ENCODE data around the gene TFF3.

TFF3 gene

DNA sequence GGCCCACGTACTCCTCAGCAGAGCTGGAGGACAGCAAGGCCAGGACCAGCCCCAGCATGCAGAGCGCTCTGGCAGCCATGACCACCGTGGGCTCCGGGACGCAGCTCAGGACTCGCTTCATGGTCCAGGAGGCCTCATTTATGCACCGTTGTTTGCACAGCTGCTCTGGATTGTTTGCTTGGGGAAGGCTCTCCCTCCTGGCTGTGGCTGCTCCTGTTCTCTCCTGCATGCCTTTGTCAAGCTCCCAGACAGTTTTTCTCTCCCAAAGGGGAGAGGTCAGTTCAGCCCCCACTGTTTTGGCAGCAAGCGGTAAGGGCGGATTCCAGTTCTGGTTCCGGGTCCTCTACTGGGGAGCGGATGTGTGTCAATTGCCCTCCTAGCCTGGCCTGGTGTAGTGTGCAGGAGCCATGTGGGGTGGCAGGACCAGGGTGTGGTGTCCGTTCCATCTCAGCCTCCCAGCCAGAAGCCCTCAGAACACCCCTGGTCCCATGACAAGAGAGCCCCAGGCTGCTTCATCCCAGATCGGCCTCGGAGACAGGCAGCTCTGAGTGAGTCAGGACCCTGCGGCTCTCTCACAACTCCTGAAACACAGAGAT is at the start of gene TFF3:
TSS of gene TFF3 (minus strand) at position 114 of the 596 bp plus-strand sequence. CDS start at position 79, 35 bp downstream.
- Histone ChIP-seq H3K4me2 (ENCODE audit: low read length) (no peak within 1 kb of the TSS), H3K4me3 (ENCODE audit: low read depth, low read length) (no peak within 1 kb of the TSS)

DNA sequence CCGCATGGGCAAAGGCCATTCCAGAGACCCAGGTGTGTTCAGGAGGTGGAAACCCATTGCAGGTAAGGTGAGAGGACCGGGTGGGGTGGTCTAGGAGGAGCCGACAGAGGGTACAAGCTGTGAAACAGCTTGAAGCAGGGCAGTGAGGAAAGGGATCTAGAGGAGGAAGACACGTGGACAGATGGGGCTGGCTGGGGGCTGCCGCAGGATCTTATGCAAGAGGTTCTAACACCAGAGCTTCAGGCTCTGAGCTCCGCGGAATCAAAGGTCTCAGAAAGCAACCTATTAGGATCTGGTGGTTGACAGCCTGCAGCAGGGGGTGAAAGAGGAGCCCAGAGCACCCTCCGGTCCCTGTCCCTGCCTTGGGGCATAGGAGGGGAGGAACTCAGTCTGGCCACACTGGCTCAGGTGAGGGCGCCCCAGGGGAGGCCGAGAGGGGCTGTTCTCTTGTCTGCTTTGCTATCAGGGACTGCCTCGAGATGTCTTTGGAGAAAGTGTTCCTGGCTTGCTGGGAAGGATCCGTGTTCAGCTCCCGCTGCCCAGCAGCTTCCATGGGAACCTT is 49.2 kb upstream of the TFF3 start:
- H3K4me2 ChIP-seq (ENCODE audit: low read length) = no peak overlapping the region
- H3K4me1 ChIP-seq = no peaks in the 10 kb centered on the region
- H3K36me3 ChIP-seq (ENCODE audit: control insufficient read depth, insufficient read depth, low read length) = no peaks in the 10 kb centered on the region
- no peak for TF ChIP-seq CTCF (IDR thresholded peaks at IDR 0.05)
- no peak overlapping the region for H3K4me3 ChIP-seq (ENCODE audit: low read depth, low read length)
- no peak overlapping the region for H3K27ac ChIP-seq
- no peaks in the 10 kb centered on the region for H3K79me2 ChIP-seq
- H3K9me3 ChIP-seq (ENCODE audit: control insufficient read depth, low read length) = no peaks in the 10 kb centered on the region
- no peaks in the 10 kb centered on the region for H3K27me3 ChIP-seq (ENCODE audit: control insufficient read depth, insufficient read depth, low read length)
- H3K9ac ChIP-seq = no peak overlapping the region
- no peak overlapping the region for H2AFZ ChIP-seq

More for the DNA sequence above, at the start of gene TFF3:
- H3K36me3 ChIP-seq (ENCODE audit: control insufficient read depth, insufficient read depth, low read length) = no peaks in the 10 kb centered on the region
- TF ChIP-seq CTCF (IDR thresholded peaks at IDR 0.05) = no peak
- no peak within 1 kb of the TSS for H3K9ac ChIP-seq
- H3K27ac ChIP-seq = no peak within 1 kb of the TSS
- H3K4me1 ChIP-seq = no peaks in the 10 kb centered on the region
- H3K27me3 ChIP-seq (ENCODE audit: control insufficient read depth, insufficient read depth, low read length) = no peaks in the 10 kb centered on the region
- no peaks in the 10 kb centered on the region for H3K9me3 ChIP-seq (ENCODE audit: control insufficient read depth, low read length)
- no peak within 1 kb of the TSS for H2AFZ ChIP-seq
- H3K79me2 ChIP-seq = no peaks in the 10 kb centered on the region

DNA sequence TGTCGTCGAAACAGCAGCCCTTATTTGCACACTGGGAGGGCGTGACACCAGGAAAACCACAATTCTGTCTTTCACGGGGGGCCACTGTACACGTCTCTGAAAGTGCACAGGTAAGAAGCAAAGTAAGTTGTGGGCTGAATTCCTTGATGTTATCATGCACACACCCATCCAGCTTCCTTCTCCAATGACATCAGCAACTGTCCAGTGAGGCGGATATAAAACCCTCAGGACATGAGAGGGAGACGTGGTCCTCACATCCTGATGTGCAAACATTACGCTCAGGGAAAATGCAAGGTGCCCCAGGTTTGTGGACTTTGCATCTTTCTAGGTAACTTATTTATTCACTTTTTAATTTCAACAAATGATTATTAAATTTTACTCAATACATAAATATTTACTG is 48.1 kb upstream of the TFF3 start:
- TF ChIP-seq CTCF (IDR thresholded peaks at IDR 0.05) = no peak
- Histone ChIP-seq H3K4me2 (ENCODE audit: low read length) (no peak overlapping the region), H2AFZ (no peak overlapping the region), H3K9me3 (ENCODE audit: control insufficient read depth, low read length) (no peaks in the 10 kb centered on the region), H3K27ac (no peak overlapping the region), H3K4me3 (ENCODE audit: low read depth, low read length) (no peak overlapping the region), H3K79me2 (no peaks in the 10 kb centered on the region), H3K9ac (no peak overlapping the region), H3K27me3 (ENCODE audit: control insufficient read depth, insufficient read depth, low read length) (no peaks in the 10 kb centered on the region), H3K36me3 (ENCODE audit: control insufficient read depth, insufficient read depth, low read length) (no peaks in the 10 kb centered on the region), H3K4me1 (no peaks in the 10 kb centered on the region)

DNA sequence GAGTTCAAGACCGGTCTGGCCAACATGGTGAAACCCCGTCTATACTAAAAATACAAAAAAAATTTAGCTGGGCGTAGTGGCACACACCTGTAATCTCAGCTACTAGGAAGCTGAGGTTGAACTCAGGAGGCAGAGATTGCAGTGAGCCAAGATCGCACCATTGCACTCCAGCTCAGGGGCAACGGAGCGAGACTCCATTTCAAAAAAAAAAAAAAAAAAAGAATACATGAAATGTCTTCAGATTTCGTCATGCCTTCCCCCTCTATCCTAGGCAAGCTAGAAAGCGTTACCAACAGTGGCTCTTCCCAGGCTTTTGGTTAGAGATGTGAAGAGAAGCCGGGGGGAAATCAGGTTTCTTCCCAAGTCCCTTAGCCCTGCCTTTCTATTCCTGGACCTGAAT is 47.5 kb upstream of the TFF3 start:
- Histone ChIP-seq H3K27ac (no peak overlapping the region), H3K9me3 (ENCODE audit: control insufficient read depth, low read length) (no peaks in the 10 kb centered on the region), H3K79me2 (no peaks in the 10 kb centered on the region), H2AFZ (no peak overlapping the region), H3K4me2 (ENCODE audit: low read length) (no peak overlapping the region), H3K27me3 (ENCODE audit: control insufficient read depth, insufficient read depth, low read length) (no peaks in the 10 kb centered on the region), H3K4me1 (no peaks in the 10 kb centered on the region), H3K9ac (no peak overlapping the region), H3K36me3 (ENCODE audit: control insufficient read depth, insufficient read depth, low read length) (no peaks in the 10 kb centered on the region), H3K4me3 (ENCODE audit: low read depth, low read length) (no peak overlapping the region)
- TF ChIP-seq CTCF (IDR thresholded peaks at IDR 0.05) = no peak

- Histone ChIP-seq H3K9me3 (ENCODE audit: control insufficient read depth, low read length) (no peaks in the 10 kb centered on the region), H3K9ac (no peak overlapping the region), H3K27me3 (ENCODE audit: control insufficient read depth, insufficient read depth, low read length) (no peaks in the 10 kb centered on the region), H2AFZ (no peak overlapping the region), H3K4me3 (ENCODE audit: low read depth, low read length) (no peak overlapping the region), H3K79me2 (no peaks in the 10 kb centered on the region), H3K4me2 (ENCODE audit: low read length) (no peak overlapping the region), H3K4me1 (no peaks in the 10 kb centered on the region), H3K36me3 (ENCODE audit: control insufficient read depth, insufficient read depth, low read length) (no peaks in the 10 kb centered on the region), H3K27ac (no peak overlapping the region)
- no peak for TF ChIP-seq CTCF (IDR thresholded peaks at IDR 0.05)
Measured at GRCh38 chr21:42362198-42362597, 47.0 kb upstream of the TFF3 start.
